ENCODE measurements around the gene JKAMP.

GRCh38 chr14:59482541-59483331, 1.6 kb upstream of the JKAMP start:
- TF ChIP-seq YY1 (IDR thresholded peaks at IDR 0.05; ENCODE audit: insufficient read depth, insufficient read length) (no peak), ZNF274 (IDR thresholded peaks at IDR 0.05; ENCODE audit: low read depth, low read length) (no peak), SUZ12 (IDR thresholded peaks at IDR 0.05; ENCODE audit: extremely low read depth, insufficient read depth, insufficient read length) (no peak)

Measured in NT2/D1 (cell line).